Measurements from ENCODE around the gene CSNK1G1. TPM values are rescaled to one million over a fixed set of nuclear protein-coding genes. Genes with fewer than 3 reads are reported as not detected.

CSNK1G1 gene
- total and polyA plus RNA-seq, 2 of the 4 experiments (the other 2 are of a cell fraction) = 7.4 to 29.4 TPM

DNA sequence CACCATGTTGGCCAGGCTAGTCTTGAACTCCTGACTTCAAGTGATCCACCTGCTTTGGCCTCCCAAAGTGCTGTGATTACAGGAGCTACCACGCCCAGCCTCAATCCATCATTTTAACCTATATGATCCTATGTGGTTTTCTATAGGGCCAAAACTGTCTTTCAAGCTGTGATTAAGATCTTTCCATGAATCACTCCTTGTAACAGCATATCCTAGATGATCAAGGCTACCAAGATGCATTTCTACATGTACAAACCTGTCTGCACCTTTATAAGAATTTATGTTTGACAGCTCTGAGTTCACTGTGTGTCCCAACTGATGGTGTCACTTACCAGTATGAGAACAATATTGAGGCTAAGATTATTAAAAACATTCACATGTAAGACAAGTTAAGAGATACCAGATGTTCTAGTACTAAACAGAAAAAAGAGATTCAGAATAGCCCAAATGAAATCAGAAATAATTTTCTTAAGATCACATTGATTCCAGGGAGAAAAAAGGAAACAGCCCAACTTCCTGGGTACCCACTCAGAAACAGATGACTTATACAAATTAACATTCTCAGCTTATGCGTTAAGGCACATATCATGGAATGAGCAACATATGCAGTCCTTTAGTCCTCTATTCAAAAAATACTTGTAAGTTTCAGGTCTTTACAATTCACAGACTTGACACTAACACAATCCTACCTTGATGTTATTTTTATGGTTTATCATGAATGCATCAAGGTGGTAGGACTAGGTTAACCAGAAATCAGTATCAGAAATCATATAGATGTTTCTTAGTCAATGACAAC, 168.4 kb downstream of the CSNK1G1 start:
- H3K56ac ChIP-seq (ENCODE audit: extremely low read depth, insufficient read depth, low read length) = no peak overlapping the region
- ChIA-PET CTCF (interaction anchor here (0.6 to 1.5 kb wide), 2 partner anchors 171 to 211 kb away, joined by 3 to 4 read pairs; no protein-coding TSS in a partner anchor), POLR2A (ENCODE audit: unreplicated experiment) (no interaction called here)
- no TSS peak for BruUV-seq (replicated peaks)
- dilution Hi-C loops (cut with HindIII; ENCODE audit: low sequenced_read_pairs, unreplicated experiment) (no loop called here), intact Hi-C loops (cut with micrococcal nuclease) (no loop called here), in situ Hi-C loops (cut with MboI; ENCODE audit: low sequenced_read_pairs) (loop anchor here (25.0 kb wide), 1 partner anchor 475 kb away; no protein-coding TSS in a partner anchor)
- no peak overlapping the region for H3K23ac ChIP-seq (ENCODE audit: low read depth, low read length)
- H2AK9ac ChIP-seq (replicated peaks; ENCODE audit: low read depth, low read length, poor library complexity) = no peak overlapping the region
- no peaks in the 10 kb centered on the region for H4K20me1 ChIP-seq (ENCODE audit: insufficient read depth, low read length)
- H4K91ac ChIP-seq (ENCODE audit: insufficient read depth, low read depth, low read length) = no peak overlapping the region
- no peak overlapping the region for H3K27ac ChIP-seq (ENCODE audit: insufficient read depth, low read length)
- no peaks in the 10 kb centered on the region for H3K9me3 ChIP-seq (ENCODE audit: control insufficient read depth, insufficient read depth, low read length)
- H3K79me1 ChIP-seq (ENCODE audit: low read depth in 1 of 2, low read length in 2 of 2) = no peaks in the 10 kb centered on the region; a peak in 1 of 4 replicates
- no peak overlapping the region for H4K5ac ChIP-seq (ENCODE audit: low read depth, low read length)
- H2BK5ac ChIP-seq (ENCODE audit: low read depth, low read length, poor library complexity, severe bottlenecking) = no peak overlapping the region
- H3K4me2 ChIP-seq (ENCODE audit: low read depth, low read length) = no peak overlapping the region
- DNase-seq (no peak), ATAC-seq (ENCODE audit: low read depth) (no peak)
- H3K18ac ChIP-seq (ENCODE audit: low read depth, low read length) = no peak overlapping the region
- peaks cover 14% of the 10 kb centered on the region for H3K36me3 ChIP-seq (ENCODE audit: control insufficient read depth, insufficient read depth, low read length)
- no peak overlapping the region for H2BK15ac ChIP-seq (ENCODE audit: low read depth, low read length)
- H3K4me1 ChIP-seq (ENCODE audit: control insufficient read depth, insufficient read depth, low read length) = no peaks in the 10 kb centered on the region
- H2AFZ ChIP-seq (replicated peaks; ENCODE audit: low read length, poor library complexity) = no peak overlapping the region
- no peak overlapping the region for H3K4ac ChIP-seq (ENCODE audit: low read depth, low read length)
- H2BK120ac ChIP-seq (ENCODE audit: low read depth, low read length) = no peak overlapping the region
- H3K9me1 ChIP-seq (ENCODE audit: insufficient read depth, low read length) = no peaks in the 10 kb centered on the region; the same call in 1 of the 2 replicates
- no peak overlapping the region for H2AK5ac ChIP-seq (ENCODE audit: low read depth, low read length)
- H3K27me3 ChIP-seq (ENCODE audit: control insufficient read depth, insufficient read depth, low read length) = no peaks in the 10 kb centered on the region
- H4K8ac ChIP-seq (ENCODE audit: low read depth in 2 of 2, low read length in 2 of 2) = no peak overlapping the region
- H3K9ac ChIP-seq (ENCODE audit: low read depth, low read length) = no peak overlapping the region
- no peak overlapping the region for H3K14ac ChIP-seq (replicated peaks; ENCODE audit: low read depth, low read length)
- H3K4me3 ChIP-seq (ENCODE audit: insufficient read depth, low read depth, low read length) = no peak overlapping the region
- no peak overlapping the region for H2BK20ac ChIP-seq (ENCODE audit: low read depth, low read length)
- no peak for TF ChIP-seq RCOR1 (IDR thresholded peaks at IDR 0.05; ENCODE audit: insufficient replicate concordance, low read length)
- no peak for TF ChIP-seq BHLHE40 (IDR thresholded peaks at IDR 0.05; ENCODE audit: low read depth, low read length)
- no peak for TF ChIP-seq USF2 (IDR thresholded peaks at IDR 0.05; ENCODE audit: low read depth, low read length)
- TF ChIP-seq RAD21 (IDR thresholded peaks at IDR 0.05; ENCODE audit: low read length) = no peak
- TF ChIP-seq POLR2A (IDR thresholded peaks at IDR 0.05; ENCODE audit: low read depth, low read length) = no peak
- no peak for TF ChIP-seq CEBPB (IDR thresholded peaks at IDR 0.05; ENCODE audit: low read depth, low read length)
- no peak for TF ChIP-seq MXI1 (IDR thresholded peaks at IDR 0.05; ENCODE audit: borderline replicate concordance, low read depth, low read length)
- no peak for TF ChIP-seq SMC3 (IDR thresholded peaks at IDR 0.05; ENCODE audit: low read depth, low read length)
- TF ChIP-seq MAZ (IDR thresholded peaks at IDR 0.05; ENCODE audit: borderline replicate concordance, low read depth, low read length) = no peak
- no peak for TF ChIP-seq RFX5 (IDR thresholded peaks at IDR 0.05; ENCODE audit: low read depth, low read length)
- no peak for TF ChIP-seq CTCF (conservative IDR thresholded peaks at IDR 0.05; ENCODE audit: low read depth, low read length)
- TF ChIP-seq CHD1 (IDR thresholded peaks at IDR 0.05; ENCODE audit: low read depth, low read length) = no peak
- TF ChIP-seq NFE2L2 (IDR thresholded peaks at IDR 0.05; ENCODE audit: low read depth, low read length) = no peak
- TF ChIP-seq, protein P1, sequence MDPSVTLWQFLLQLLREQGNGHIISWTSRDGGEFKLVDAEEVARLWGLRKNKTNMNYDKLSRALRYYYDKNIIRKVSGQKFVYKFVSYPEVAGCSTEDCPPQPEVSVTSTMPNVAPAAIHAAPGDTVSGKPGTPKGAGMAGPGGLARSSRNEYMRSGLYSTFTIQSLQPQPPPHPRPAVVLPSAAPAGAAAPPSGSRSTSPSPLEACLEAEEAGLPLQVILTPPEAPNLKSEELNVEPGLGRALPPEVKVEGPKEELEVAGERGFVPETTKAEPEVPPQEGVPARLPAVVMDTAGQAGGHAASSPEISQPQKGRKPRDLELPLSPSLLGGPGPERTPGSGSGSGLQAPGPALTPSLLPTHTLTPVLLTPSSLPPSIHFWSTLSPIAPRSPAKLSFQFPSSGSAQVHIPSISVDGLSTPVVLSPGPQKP (IDR thresholded peaks at IDR 0.05; ENCODE audit: borderline replicate concordance, low read depth, low read length) = no peak
- TF ChIP-seq MAFK (IDR thresholded peaks at IDR 0.05; ENCODE audit: low read depth, low read length) = no peak
- no CpG with 5 or more reads among the region's 2 CpGs for WGBS, 2 experiments (ENCODE audit: extremely low coverage in 2 of 2, insufficient read length in 1 of 2)
